Ishikawa (cell line): ENCODE measurements around the gene TMEM61.

Experiments used
- CEBPB ChIP-seq: IDR thresholded peaks from 2 replicates; pipeline ENCODE4 v1.6.1; 2012
- CREB1 ChIP-seq: IDR thresholded peaks from 2 replicates; pipeline ENCODE4 v1.6.1; 2012; ENCODE audit warnings: low read depth
- EGR1 ChIP-seq: IDR thresholded peaks from 2 replicates; pipeline ENCODE4 v1.6.1; 2012
- EP300 ChIP-seq: IDR thresholded peaks from 2 replicates; pipeline ENCODE4 v1.6.1; 2012; ENCODE audit warnings: borderline replicate concordance
- FOXM1 ChIP-seq: IDR thresholded peaks from 2 replicates; pipeline ENCODE4 v1.6.1; 2012; ENCODE audit warnings: low read depth, borderline replicate concordance
- MAX ChIP-seq: IDR thresholded peaks from 2 replicates; pipeline ENCODE4 v1.6.1; 2012
- NFIC ChIP-seq: IDR thresholded peaks from 2 replicates; pipeline ENCODE4 v1.6.1; 2012
- RAD21 ChIP-seq: IDR thresholded peaks from 2 replicates; pipeline ENCODE4 v1.6.1; 2012; ENCODE audit warnings: low read depth
- REST ChIP-seq: IDR thresholded peaks from 2 replicates; pipeline ENCODE4 v1.6.1; 2012; ENCODE audit warnings: low read depth, mild to moderate bottlenecking
- TAF1 ChIP-seq: IDR thresholded peaks from 2 replicates; pipeline ENCODE4 v1.6.1; 2012; ENCODE audit warnings: low read depth, mild to moderate bottlenecking
- TCF12 ChIP-seq: IDR thresholded peaks from 2 replicates; pipeline ENCODE4 v1.6.1; 2012; ENCODE audit warnings: low read depth
- TEAD4 ChIP-seq: IDR thresholded peaks from 2 replicates; pipeline ENCODE4 v1.6.1; 2012
- USF1 ChIP-seq: IDR thresholded peaks from 2 replicates; pipeline ENCODE4 v1.6.1; 2012
- YY1 ChIP-seq: IDR thresholded peaks from 2 replicates; pipeline ENCODE4 v1.6.1; 2012; ENCODE audit warnings: low read depth
- ZBTB7A ChIP-seq: IDR thresholded peaks from 2 replicates; pipeline ENCODE4 v1.6.1; 2012; ENCODE audit warnings: low read depth

TMEM61 gene

GRCh38 chr1:54977533-54978297 lies 2.7 kb upstream of the TMEM61 start:
- peak; percentile 57; the same call in 1 of the 2 replicates for TF ChIP-seq EP300
- peak; percentile 37; the same call in 1 of the 2 replicates for TF ChIP-seq USF1
- no peak for TF ChIP-seq ZBTB7A
- no peak for TF ChIP-seq EGR1
- TF ChIP-seq REST: no peak
- no peak for TF ChIP-seq TAF1
- TF ChIP-seq FOXM1: no peak
- no peak for TF ChIP-seq TEAD4
- no peak for TF ChIP-seq NFIC
- peak; percentile 30; the same call in 1 of the 2 replicates for TF ChIP-seq MAX
- peak; percentile 64; the same call in 1 of the 2 replicates for TF ChIP-seq TCF12
- TF ChIP-seq YY1: 0 out of 2 replicates have a peak, but pooled peaks have one; percentile 22
- TF ChIP-seq RAD21: no peak
- no peak for TF ChIP-seq CREB1
- no peak for TF ChIP-seq CEBPB

GRCh38 chr1:54978528-54979326 lies 1.7 kb upstream of the TMEM61 start:
- no peak for TF ChIP-seq YY1
- no peak for TF ChIP-seq ZBTB7A
- TF ChIP-seq TCF12: no peak
- no peak for TF ChIP-seq TEAD4
- no peak for TF ChIP-seq NFIC
- TF ChIP-seq TAF1: no peak
- no peak for TF ChIP-seq USF1
- TF ChIP-seq REST: no peak
- TF ChIP-seq EP300: no peak
- TF ChIP-seq RAD21: no peak
- TF ChIP-seq FOXM1: no peak
- no peak for TF ChIP-seq CEBPB
- no peak for TF ChIP-seq EGR1
- TF ChIP-seq CREB1: no peak
- no peak for TF ChIP-seq MAX

GRCh38 chr1:54979327-54979891 lies 1.0 kb upstream of the TMEM61 start:
- no peak for TF ChIP-seq CREB1

GRCh38 chr1:54980046-54980527 lies 341 bp upstream of the TMEM61 start:
- no peak for TF ChIP-seq ZBTB7A
- TF ChIP-seq CREB1: no peak
- no peak for TF ChIP-seq TCF12
- no peak for TF ChIP-seq YY1
- no peak for TF ChIP-seq MAX
- no peak for TF ChIP-seq REST
- TF ChIP-seq CEBPB: no peak
- no peak for TF ChIP-seq TEAD4
